ENCODE data around the gene ATP13A3. TPM values are rescaled to one million over a fixed set of nuclear protein-coding genes. Genes with fewer than 3 reads are reported as not detected.

The ATP13A3 gene
- total RNA-seq, 1 donor from 2014 or later: 135 TPM

DNA sequence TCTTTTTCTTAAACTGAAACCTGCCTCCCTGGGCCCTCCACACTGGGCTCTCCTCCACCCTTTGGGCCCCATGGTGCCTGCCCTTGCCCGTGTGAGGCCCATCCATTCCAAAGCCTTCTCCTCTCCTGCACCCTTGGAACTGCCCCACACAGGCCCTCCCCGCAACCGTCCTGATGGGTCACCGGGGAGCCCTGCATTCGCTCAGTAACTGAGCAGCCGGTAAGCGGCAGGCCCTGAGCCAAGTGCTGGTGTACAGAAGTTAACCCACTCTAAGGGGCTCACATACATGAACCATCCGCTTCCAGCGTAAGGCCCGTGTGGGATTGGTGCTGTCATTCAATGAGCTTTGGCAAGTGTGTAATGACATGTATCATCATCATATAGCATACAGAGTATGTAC, 111.9 kb downstream of the ATP13A3 start:
- TF ChIP-seq, protein P1, sequence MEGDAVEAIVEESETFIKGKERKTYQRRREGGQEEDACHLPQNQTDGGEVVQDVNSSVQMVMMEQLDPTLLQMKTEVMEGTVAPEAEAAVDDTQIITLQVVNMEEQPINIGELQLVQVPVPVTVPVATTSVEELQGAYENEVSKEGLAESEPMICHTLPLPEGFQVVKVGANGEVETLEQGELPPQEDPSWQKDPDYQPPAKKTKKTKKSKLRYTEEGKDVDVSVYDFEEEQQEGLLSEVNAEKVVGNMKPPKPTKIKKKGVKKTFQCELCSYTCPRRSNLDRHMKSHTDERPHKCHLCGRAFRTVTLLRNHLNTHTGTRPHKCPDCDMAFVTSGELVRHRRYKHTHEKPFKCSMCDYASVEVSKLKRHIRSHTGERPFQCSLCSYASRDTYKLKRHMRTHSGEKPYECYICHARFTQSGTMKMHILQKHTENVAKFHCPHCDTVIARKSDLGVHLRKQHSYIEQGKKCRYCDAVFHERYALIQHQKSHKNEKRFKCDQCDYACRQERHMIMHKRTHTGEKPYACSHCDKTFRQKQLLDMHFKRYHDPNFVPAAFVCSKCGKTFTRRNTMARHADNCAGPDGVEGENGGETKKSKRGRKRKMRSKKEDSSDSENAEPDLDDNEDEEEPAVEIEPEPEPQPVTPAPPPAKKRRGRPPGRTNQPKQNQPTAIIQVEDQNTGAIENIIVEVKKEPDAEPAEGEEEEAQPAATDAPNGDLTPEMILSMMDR (IDR thresholded peaks at IDR 0.05; ENCODE audit: unreplicated experiment): no peak
- no peaks in the 10 kb centered on the region for H3K36me3 Mint-ChIP-seq (ENCODE audit: insufficient read depth)
- no peaks in the 10 kb centered on the region for H3K9me3 Mint-ChIP-seq (ENCODE audit: low read depth)
- peaks cover 31% of the 10 kb centered on the region for H3K27me3 Mint-ChIP-seq
- no peak for DNase-seq (ENCODE audit: low spot score, unreplicated experiment)
- no peak overlapping the region for H3K4me3 Mint-ChIP-seq (ENCODE audit: low read depth)
- H3K4me1 Mint-ChIP-seq (ENCODE audit: low read depth): peaks cover 3% of the 10 kb centered on the region
- no peak overlapping the region for H3K27ac Mint-ChIP-seq

DNA sequence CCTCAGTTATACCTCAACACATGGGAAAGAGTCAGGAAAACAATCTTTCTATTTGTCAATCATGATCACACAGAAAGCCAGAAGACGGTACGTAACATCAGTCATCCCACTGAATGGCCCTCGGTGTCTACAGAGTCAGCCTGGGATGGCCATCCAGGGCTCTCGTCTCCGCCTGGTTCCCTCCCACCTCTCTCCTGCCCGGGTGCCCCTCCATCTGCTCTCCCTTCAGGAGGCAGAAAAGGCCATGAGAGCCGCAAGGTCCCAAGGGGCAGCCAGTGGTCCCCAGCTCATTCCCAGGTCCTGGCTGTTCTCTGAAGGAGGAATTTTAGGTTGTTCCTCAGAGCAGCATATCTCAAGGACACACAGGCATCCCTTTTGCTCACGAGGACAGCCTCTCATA, 112.9 kb downstream of the ATP13A3 start:
- Mint-ChIP-seq H3K9me3 (ENCODE audit: low read depth) (no peaks in the 10 kb centered on the region), H3K4me1 (ENCODE audit: low read depth) (peaks cover 1% of the 10 kb centered on the region), H3K4me3 (ENCODE audit: low read depth) (no peak overlapping the region), H3K27ac (no peak overlapping the region), H3K27me3 (peaks cover 39% of the 10 kb centered on the region), H3K36me3 (ENCODE audit: insufficient read depth) (no peaks in the 10 kb centered on the region)
- TF ChIP-seq, protein P1 (IDR thresholded peaks at IDR 0.05; ENCODE audit: unreplicated experiment): no peak
- DNase-seq (ENCODE audit: low spot score, unreplicated experiment): no peak

DNA sequence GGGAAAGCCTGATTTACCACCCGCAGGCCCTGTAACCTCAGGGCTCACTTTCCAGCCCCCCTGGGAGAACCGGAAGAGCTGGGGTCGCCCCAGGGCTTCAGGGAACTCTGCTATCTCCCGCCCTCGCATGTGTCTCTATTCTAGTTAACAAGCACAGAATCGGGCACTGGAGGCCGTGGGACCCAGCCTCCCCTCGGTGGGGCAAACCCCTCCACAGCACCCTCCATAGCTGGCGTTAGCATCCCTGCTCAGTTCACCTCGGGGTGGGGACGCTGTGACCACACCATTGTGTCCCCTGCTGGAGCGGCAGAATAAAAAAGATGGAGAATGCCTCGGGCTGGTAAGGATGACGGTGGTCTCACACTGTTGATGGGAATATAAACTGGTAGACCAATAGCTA, 113.8 kb downstream of the ATP13A3 start:
- Mint-ChIP-seq H3K4me1 (ENCODE audit: low read depth) (peaks cover 1% of the 10 kb centered on the region), H3K27ac (no peak overlapping the region), H3K27me3 (peaks cover 45% of the 10 kb centered on the region), H3K36me3 (ENCODE audit: insufficient read depth) (no peaks in the 10 kb centered on the region), H3K4me3 (ENCODE audit: low read depth) (no peak overlapping the region), H3K9me3 (ENCODE audit: low read depth) (no peaks in the 10 kb centered on the region)
- TF ChIP-seq, protein P1 (IDR thresholded peaks at IDR 0.05; ENCODE audit: unreplicated experiment): no peak
- DNase-seq (ENCODE audit: low spot score, unreplicated experiment): no peak

DNA sequence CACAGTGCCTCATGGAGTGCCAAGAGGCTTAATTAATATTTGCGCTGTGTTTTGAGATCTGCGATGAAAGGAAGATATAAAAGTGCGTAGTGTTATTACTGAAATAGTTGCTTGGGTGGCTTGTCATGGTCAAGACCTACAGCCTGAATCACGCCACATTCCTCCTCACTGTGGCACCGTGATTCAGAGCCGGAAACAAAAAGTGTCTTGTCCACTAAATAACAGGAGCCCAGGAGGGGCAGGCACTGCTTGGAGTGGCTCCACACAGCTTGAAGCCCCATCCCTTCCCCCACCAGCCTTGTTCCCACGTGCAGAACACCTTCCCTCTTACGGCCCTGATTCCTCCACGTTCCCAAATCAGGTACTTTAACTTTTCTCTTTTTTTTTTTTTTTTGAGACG, 116.0 kb downstream of the ATP13A3 start:
- TF ChIP-seq, protein P1 (IDR thresholded peaks at IDR 0.05; ENCODE audit: unreplicated experiment): no peak
- no peak overlapping the region for H3K4me3 Mint-ChIP-seq (ENCODE audit: low read depth)
- H3K36me3 Mint-ChIP-seq (ENCODE audit: insufficient read depth): no peaks in the 10 kb centered on the region
- no peak overlapping the region for H3K27ac Mint-ChIP-seq
- H3K27me3 Mint-ChIP-seq: peaks cover 50% of the 10 kb centered on the region
- no peak for DNase-seq (ENCODE audit: low spot score, unreplicated experiment)
- no peaks in the 10 kb centered on the region for H3K9me3 Mint-ChIP-seq (ENCODE audit: low read depth)
- H3K4me1 Mint-ChIP-seq (ENCODE audit: low read depth): peaks cover 1% of the 10 kb centered on the region

DNA sequence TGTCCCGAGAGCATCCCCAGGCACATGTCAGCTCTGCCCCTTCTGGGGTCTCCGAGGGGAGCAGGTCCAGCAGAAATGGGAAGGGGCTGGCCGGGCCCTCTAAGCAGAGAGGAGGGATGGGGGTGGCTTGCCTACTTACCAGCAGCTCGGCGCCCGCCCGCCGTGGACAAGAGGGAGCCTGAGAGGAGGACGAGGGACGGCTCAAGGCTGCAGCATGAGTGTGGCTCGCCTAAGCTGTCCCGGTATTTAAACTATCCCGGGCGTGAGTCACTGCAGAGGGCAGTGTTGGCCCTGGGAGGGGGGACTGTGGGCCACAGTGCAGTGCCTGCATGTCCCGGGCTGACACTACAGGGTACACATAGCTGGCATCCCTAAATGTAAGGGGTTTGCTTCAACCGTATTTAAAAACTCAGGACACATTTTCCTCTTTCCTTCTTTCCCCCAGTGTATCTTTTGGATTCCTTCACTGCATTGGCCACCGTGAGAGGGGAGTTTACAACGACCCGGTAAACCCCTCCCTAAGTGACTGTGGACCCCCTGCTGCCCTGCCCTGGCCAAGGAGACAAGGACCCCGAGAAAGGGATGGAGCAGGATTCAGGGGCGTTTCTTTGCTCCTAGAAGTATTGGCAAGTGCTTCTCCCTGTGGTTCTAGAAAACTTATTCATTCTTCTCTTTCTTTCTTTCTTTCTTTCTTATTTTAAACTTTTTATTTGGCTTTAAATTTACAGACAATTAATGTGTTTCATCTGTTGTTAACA, 117.1 kb downstream of the ATP13A3 start, which contains the start of gene LRRC15:
Gene LRRC15, minus strand, starts transcription at position 222 of the 758 bp plus-strand sequence. CDS start 8,700 bp downstream, outside the sequence.
- TF ChIP-seq, protein P1 (IDR thresholded peaks at IDR 0.05; ENCODE audit: unreplicated experiment): no peak
- Mint-ChIP-seq H3K27me3 (peaks cover 42% of the 10 kb centered on the region), H3K4me1 (ENCODE audit: low read depth) (peaks cover 2% of the 10 kb centered on the region), H3K4me3 (ENCODE audit: low read depth) (no peak within 1 kb of the TSS), H3K9me3 (ENCODE audit: low read depth) (no peaks in the 10 kb centered on the region), H3K27ac (no peak within 1 kb of the TSS), H3K36me3 (ENCODE audit: insufficient read depth) (no peaks in the 10 kb centered on the region)
- no peak for DNase-seq (ENCODE audit: low spot score, unreplicated experiment)
